T-helper 9 cell (primary cell): Measurements from ENCODE around the gene PFDN4.

Source experiments
- DNase-seq: peaks from one replicate; pipeline ENCODE4 v3.0.0-alpha.2; 2020
- total RNA-seq, 2 donors: gene quantifications; one replicate each; lab custom pipeline; 2026; lab: John Stamatoyannopoulos, UW

Gene PFDN4
- 8.9 to 19.7 reads per million in 2 donors for total RNA-seq

GRCh38 chr20:54207743-54208547, at the start of gene PFDN4:
TSS of gene PFDN4 (plus strand) at chr20:54208087. CDS start at chr20:54208101, 14 bp downstream.
- peak; percentile 60 for DNase-seq

GRCh38 chr20:54158226-54158625, 49.7 kb upstream of the PFDN4 start:
- no peak for DNase-seq

- no peak for DNase-seq
Observed at GRCh38 chr20:54158856-54159418, 49.0 kb upstream of the PFDN4 start.

- no peak for DNase-seq
Observed at GRCh38 chr20:54160065-54161007, 47.6 kb upstream of the PFDN4 start.

GRCh38 chr20:54161008-54161820, 46.7 kb upstream of the PFDN4 start:
- no peak for DNase-seq

GRCh38 chr20:54161821-54162149, 46.1 kb upstream of the PFDN4 start:
- DNase-seq = no peak

- DNase-seq = no peak
Observed at GRCh38 chr20:54162378-54163009, 45.4 kb upstream of the PFDN4 start.

- DNase-seq = no peak
Observed at GRCh38 chr20:54163402-54163801, 44.5 kb upstream of the PFDN4 start.

GRCh38 chr20:54165014-54165413, 42.9 kb upstream of the PFDN4 start:
- no peak for DNase-seq

- no peak for DNase-seq
Observed at GRCh38 chr20:54165803-54166202, 42.1 kb upstream of the PFDN4 start.

GRCh38 chr20:54166987-54167662, 40.8 kb upstream of the PFDN4 start:
- DNase-seq = no peak

GRCh38 chr20:54167909-54168872, 39.7 kb upstream of the PFDN4 start:
- no peak for DNase-seq

GRCh38 chr20:54168961-54169862, 38.7 kb upstream of the PFDN4 start:
- no peak for DNase-seq

- no peak for DNase-seq
Observed at GRCh38 chr20:54170026-54170471, 37.8 kb upstream of the PFDN4 start.

- no peak for DNase-seq
Observed at GRCh38 chr20:54170963-54171362, 36.9 kb upstream of the PFDN4 start.

GRCh38 chr20:54172532-54172855, 35.4 kb upstream of the PFDN4 start:
- DNase-seq = no peak

- no peak for DNase-seq
Observed at GRCh38 chr20:54172856-54173652, 34.8 kb upstream of the PFDN4 start.
